Stimulated activated CD8-positive, alpha-beta memory T cell treated with anti-CD3 and anti-CD28 coated beads, Interleukin-4, amount 100 ng/mL, for 24 hours (primary cell): Measurements from ENCODE around the gene LIMS1.
A peak's percentile ranks its signal among the peaks of the same experiment; 100 is the strongest.
"Not testable (repeated sequence)": the region's sequence is repeated elsewhere in the genome, so short reads cannot be mapped to it uniquely, and the experiment has no call there.

Experiments
- DNase-seq: peaks from one replicate; pipeline ENCODE4 v3.0.0-alpha.2; 2020; ENCODE audit warnings: low read depth

LIMS1 gene

DNA sequence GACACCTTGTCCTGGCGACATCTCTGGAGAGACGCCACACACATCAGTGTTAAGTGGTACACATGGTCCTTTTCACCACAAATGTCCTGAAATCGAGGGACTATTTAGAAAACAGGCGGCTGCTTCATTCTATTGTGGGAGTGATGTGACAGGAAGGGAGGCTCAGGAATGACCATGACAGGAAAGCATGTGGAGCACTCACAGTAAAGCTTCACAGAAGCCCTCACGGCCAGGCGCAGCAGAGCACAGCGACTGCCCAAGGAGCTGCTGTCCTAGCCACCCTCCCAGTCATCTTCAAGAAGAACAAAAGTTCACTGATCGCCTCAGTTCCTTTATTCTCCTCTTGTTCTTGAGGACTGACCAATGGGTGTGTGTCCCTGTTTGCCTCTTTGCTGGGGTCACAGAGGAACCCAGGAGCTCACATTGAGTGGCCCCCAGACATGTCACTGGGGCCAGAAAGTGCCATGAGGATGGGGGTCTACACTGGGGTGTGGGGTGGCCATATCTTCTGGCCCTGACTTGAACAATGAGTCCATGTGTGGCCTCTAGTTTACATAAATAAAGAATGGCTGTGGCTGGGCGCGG is 100.4 kb downstream of the LIMS1 start:
- DNase-seq, result no peak

DNA sequence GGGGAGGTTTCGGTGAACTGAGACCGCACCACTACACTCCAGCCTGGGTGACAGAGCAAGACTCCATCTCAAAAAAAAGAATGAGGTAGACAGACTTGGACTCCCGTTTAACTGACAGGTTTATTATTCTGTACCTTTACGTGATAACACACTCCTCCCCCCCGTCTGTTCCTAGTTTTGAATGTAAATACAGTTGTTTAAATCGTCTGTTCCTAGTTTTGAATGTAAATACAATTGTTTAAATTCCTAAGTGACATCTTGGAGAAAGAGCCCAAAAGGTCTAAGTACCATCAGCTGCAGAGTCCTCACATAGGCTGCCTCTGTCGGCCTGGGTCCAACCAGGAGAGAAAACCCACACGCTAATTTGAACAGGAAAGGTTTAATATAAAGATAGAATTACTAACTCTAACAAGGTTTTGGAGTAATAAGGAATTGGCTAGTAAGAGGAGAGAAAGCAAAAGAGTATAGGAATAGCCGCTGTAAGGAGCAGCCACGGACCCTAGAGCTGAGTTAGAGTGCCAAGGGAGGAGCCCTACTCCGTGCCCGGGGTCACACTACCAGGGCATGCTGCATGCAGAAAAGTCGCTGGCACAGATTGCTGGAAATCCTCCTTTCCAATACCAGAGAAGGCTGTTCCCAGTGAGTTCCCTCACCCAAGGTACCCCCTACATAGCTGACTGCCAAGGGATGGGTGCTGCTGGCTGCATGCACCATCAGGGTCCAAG is 101.5 kb downstream of the LIMS1 start:
- no peak for DNase-seq

DNA sequence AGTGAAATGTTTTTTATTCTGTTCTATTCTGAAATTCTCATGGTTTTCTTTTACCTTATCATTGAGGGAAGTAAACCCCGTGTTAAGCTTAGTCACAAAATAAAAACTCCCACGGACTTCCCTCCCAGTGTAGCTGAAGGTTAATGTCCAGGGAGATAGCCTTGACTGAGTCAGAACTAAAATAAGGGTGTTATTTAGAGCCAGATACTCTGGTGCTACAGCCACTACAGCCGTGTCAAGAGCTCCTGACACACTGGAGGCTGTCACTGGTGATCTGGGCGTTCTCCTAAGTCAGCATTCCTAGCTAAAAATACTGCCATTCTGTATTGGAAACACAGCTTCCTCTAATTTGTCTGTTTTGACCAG is 103.0 kb downstream of the LIMS1 start:
- DNase-seq, result no peak

DNA sequence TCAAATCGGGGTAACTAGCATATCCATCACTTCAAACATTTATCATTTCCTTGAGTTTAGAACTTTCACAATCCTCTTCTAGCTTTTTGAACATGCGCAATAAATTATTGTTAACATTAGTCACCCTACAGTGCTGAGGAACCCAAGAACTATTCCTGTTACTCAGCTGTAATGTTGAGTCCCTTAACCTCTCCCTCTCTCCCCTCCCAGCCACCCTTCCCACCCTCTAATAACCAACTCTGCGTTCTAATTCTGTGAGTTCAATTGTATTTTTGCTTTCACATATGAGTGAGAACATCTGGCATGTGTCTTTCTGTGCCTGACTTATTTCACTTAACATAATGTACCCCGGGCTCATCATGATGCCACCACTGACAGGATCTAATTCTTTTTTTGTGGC is 106.5 kb downstream of the LIMS1 start:
- DNase-seq, result no peak

DNA sequence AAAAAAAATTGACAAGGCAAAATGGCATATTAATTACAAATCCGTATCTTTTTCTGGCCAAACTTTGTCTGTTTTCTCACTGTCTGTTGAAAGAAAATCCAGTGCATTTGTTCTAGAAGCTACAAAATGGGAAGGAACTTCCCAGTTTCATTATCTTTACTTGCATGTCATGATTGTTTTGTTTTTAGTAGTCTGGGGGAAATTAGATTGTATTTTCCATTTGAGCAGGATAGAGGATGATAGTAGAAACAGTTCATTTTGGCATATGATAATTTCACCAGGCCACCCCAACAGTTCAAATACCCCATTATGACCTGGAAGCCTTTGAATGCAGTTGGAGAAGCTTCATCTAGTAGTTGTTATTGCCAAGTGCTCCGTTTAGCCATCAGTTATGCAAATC is 107.5 kb downstream of the LIMS1 start:
- DNase-seq, result no peak

DNA sequence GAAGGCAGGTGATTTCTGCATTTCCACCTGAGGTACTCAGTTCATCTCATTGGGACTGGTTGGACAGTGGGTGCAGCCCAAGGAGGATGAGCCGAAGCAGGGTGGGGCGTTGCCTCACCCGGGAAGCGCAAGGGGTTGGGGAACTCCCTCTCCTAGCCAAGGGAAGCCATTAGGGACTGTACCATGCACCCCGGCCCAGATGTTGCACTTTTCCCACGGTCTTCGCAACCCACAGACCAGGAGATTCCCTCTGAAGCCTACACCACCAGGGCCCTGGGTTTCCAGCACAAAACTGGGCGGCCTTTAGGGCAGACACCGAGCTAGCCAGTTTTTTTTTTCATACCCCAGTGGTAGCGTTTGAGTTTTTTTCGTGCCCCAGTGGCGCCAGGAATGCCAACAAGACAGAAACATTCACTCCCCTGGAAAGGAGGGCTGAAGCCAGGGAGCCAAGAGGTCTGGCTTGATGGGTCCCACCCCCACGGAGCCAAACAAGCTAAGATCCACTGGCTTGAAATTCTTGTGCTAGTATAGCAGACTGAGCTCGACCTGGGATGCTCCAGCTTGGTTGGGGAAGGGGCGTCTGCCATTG is 109.1 kb downstream of the LIMS1 start:
- DNase-seq, result no peak

DNA sequence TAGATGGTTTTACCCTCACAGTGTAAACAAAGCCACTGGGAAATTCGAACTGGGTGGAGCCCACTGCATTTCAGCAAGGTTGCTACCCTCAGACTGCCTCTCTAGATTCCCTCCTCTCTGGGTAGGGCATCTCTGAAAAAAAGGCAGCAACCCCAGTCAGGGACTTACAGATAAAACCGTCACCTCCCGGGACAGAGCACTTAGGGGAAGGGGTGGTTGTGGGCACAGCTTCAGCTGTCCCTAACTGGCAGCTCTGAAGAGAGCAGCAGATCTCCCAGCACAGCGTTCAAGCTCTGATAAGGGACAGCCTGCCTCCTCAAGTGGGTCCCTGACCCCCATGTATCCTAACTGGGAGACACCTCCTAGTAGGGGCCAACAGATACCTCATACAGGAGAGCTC is 109.6 kb downstream of the LIMS1 start:
- not testable (repeated sequence) for DNase-seq

DNA sequence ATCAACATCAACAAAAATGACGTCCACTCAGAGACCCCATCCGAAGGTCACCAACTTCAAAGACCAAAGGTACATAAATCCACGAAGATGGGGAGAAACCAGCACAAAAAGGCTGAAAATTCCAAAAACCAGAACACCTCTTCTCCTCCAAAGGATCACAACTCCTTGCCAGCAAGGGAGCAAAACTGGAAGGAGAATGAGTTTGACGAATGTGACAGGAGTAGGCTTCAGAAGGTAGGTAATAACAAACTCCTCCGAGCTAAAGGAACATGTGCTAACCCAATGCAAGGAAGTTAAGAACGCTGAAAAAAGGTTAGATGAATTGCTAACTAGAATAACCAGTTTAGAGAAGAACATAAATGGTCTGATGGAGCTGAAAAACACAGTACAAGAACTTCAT is 110.2 kb downstream of the LIMS1 start:
- DNase-seq, result not testable (repeated sequence)

DNA sequence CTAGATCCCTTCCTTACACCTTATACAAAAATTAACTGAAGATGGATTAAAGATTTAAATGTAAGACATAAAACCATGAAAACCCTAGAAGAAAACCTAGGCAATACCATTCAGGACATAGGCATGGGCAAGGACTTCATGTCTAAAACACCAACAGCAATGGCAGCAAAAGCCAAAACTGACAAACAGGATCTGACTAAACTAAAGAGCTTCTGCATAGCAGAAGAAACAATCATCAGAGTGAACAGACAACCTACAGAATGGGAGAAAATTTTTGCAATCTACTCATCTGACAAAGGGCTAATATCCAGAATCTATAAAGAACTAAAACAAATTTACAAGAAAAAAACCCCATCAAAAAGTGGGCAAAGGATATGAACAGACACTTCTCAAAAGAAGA is 114.5 kb downstream of the LIMS1 start:
- DNase-seq, result not testable (repeated sequence)

DNA sequence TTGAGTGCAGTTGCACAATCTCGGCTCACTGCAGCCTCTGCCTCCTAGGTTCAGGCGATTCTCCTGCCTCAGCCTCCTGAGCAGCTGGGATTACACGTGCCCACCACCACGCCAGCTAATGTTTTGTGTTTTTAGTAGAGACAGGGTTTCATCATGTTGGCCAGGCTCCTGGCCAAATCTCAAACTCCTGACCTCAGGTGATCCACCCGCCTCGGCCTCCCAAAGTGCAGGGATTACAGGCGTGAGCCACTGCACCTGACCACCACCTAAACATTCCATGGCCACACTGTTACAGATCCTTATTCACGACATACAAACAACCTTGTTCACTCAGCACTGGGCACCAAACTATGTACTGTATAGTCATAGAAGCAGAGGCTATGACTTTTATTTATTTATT is 116.2 kb downstream of the LIMS1 start:
- not testable (repeated sequence) for DNase-seq

DNA sequence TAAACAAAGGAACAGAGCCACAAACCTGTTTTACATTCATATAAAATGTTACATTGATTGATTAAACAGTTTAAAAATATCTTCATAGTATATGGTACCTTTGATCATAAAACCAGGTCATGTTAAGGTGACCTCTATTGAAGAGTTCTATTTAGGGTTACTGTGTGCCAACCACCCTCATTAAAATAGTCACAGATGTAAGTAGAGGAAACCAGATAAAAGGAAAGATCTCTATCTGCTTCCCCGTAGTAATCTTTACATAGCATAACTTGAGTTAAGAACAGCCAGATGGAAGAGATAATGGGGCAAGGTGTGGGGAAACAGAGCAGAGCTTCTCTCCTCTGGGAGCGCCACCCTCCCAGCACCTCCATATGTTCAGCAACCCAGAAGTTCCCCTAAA is 117.2 kb downstream of the LIMS1 start:
- DNase-seq, result not testable (repeated sequence)

DNA sequence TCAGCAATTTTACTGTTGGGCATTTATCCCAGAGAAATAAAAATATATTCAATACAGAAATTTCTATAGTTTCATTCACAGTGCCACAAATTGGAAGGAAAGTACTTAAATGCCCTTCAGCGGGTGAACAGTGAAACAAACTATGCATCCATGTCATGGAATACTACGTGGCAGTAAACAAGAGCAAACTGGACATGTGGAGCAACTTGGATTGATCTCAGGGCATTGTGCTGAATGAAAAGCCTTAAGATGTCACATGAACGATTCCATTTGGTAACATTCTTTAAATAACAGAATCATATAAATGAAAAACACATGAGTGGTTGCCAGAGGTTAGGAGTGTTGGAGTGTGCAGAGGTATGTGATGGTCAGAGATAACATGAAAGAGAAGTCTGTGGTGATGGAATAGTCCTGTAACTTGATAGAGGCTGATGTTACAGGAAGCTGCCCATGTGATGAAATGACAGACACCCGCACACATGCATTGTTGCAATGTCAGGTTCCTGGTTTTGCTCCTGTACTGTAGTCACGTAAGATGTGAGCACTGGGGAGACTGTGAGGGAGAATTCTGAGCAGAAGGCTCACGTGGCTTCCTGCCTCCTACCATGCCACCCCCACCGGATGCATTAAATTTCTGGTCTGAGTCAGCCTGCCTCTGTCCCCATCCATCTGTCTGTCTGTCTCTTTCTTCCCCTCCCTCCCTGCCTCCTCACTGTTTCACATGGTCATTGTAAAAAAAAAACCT is 118.1 kb downstream of the LIMS1 start:
- DNase-seq, result peak; percentile 6

DNA sequence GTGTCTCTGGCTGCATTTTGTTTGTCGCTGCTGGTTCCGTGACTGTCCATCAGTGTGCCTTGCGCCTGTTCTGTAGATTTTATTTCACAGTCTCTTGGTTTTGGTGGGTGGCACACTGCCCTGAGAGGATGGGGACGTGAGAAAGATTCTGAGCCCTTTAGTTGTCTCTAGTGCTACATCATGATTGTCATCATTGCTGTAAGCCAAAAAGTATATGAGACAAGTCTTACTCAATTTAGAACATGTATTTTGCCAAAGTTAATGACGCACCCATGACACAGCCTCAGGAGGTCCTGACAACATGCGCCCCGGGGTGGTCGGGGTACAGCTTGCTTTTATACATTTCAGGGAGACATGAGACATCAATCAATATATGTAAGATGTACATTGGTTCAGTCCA is 119.2 kb downstream of the LIMS1 start:
- DNase-seq, result not testable (repeated sequence)

DNA sequence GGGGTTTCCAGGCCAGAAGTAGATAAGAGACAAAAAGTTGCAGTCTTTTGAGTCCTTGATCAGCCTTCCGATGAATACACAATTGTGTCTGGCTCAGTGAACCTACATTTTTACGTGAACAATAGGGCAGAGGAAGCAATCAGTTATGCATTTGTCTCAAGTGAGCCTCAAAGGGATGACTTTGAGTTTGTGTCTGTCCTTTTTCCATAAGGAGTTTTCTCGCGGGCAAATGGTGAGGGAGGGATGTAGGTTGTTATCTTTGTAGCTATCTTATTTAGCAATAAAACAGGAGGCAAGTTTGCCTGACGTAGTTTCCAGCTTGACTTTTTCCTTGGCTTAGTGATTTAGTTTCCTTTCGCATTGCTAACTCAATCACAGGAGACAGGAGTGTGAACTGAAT is 119.6 kb downstream of the LIMS1 start:
- DNase-seq, result not testable (repeated sequence)

DNA sequence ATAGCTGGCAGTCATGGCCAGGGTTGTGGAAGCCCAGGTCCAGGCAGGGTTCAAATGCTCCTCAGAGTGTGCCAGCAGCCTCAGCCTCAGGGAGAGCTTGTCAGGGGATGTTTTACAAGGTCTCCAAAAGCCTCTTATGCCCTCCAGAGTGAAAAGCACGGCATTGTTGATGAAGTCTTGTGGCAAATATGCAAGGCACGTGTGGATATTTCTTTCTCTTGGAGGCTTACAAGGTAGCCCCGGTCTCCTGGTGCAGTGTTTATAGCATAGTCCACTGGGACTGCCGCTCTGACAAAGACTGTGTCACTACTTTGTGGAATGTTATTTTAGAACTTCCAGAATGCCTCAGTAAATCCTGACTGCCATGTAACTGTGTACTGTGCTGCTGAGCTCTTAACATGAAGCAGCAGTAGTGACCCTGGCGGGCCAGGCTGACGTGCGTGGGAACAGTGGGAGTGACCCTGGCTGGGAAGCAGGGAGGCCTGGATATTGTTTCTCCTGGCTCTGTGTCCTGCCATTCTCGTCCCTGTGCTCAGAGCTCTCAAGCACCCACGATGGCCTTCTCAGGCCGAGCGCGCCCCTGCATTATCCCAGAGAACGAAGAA is 120.4 kb downstream of the LIMS1 start:
- not testable (repeated sequence) for DNase-seq

DNA sequence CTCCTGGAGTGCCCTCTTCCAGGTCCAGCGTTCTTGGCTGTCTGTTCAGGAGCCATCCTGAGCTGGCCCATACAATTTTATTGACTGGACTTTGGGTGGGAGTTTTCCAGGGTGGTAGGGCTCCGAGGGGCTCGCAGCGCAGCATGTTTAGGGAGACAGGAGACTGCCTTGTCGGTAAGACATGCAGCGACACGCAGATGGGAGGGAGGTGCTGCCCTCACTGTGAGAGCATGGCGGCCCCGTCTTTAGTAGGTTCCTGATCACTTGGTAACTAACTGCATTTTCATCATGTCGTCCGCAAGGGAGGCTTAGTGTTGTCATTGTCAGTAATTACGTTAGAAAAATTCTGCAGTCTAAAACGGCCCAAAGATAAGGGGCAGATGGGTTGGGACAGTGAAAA is 121.0 kb downstream of the LIMS1 start:
- DNase-seq, result not testable (repeated sequence)

DNA sequence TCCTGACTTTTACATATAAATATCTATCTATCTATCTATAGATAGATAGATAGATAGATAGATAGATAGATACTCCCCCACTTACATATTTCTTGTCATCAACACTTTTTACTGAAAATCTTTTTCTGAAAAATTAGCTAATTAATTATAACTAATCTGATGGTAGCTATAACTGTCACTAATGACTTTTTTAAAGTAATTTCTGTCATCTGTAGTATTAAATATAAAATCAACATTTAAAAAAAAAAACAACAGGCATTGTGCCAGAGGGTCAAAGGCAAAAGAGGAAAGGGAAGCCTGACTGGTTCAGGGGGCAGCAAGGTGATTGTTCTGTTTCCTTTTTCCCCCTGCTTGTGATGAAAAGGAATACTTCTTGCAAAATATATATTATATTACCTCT is 122.0 kb downstream of the LIMS1 start:
- DNase-seq, result not testable (repeated sequence)

DNA sequence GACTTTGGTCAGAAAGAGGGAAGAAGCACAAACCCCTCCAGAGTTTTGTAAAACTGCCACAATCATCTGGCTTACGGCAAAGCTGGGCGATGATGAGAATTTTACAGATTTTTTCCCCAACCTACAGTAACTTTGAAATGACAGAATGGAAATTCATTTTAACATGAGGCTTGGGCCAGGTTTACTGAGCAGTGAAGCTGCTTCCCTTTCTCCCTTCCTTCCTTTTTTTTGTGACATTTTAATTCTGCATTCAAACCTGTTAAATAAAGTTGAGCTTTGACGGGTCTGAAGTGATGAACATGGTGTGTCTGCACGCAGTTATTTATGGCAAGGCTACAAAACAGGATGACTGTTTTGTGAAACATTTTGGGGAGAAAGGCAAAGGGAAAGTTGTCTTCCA is 123.2 kb downstream of the LIMS1 start:
- not testable (repeated sequence) for DNase-seq

DNA sequence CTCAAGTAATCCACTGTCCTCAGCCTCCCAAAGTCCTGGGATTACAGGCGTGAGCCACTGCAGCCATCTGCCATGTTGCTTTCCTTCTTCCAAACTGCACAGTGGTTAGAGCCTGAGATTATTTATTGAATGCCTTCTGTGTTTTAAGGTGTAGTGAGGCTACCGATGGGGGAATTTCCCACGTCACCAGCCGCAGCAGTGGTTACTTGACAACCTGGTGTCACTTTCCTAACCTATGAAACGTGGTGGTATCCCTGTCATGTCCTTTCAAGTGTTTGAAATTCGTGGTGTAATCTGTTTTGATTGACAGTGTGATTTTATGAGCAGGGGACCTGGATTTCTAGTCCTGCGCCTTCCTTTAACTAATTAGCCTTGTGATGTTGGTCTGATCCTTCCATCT is 124.3 kb downstream of the LIMS1 start:
- not testable (repeated sequence) for DNase-seq

DNA sequence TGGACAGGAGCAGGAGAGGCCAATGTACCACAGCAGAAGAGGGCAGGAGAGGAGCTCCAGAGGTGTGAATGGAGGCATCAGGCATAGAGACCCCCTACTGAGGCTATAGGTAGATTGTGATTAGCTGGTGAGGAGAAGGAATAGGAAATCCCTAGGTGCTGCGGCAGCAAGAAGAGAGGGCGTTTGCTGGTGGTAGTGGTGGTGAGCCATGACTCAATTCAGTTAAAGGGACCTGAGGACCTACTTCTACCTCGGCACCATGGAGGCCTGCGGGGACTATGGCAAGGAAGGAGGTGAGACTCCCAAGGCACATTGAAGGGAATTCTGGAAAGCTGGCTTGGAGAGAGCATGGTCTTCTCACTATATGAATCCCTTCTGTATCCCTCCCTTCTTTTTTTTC is 127.2 kb downstream of the LIMS1 start:
- DNase-seq, result not testable (repeated sequence)

DNA sequence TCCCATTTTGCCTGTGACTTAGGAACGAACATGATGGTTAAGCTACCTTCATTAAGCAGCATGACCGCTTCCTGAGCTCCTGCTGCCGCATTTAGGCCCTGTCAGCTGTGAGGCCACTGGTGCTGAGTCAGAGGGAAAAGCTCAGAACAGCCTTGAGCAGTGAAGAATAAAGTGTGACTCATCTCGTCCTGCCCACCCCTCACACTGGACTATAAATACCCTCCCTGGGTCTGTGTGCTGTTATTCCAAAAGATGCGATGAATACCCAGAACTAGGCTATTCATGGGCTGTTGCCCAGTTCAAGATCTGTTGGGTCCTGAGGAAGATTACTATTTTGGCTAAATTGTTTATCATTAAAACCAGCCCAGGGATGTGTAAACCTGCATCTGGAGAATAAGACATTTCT is 127.9 kb downstream of the LIMS1 start:
- DNase-seq, result not testable (repeated sequence)

DNA sequence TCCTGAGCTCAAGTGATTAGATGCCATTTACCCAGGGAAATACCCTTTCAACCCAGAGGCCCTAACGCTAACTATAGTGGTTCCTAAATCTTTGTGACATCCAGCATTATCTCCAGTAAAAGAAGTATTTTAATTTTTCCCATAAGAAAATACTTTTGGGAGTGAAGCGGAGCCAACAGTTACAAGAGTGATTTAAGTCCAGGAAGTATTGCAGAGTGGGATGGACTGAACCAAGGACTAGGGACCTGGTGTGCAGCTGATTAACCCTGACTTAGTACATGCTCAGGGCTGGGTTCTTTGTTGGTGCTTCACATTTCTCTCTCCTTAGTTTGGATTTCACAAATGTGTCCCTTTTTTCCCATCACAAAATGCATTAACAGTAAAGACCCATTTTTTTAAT is 129.1 kb downstream of the LIMS1 start:
- DNase-seq, result not testable (repeated sequence)
